Measurements from ENCODE around the gene SH2D3C.

Gene SH2D3C

DNA sequence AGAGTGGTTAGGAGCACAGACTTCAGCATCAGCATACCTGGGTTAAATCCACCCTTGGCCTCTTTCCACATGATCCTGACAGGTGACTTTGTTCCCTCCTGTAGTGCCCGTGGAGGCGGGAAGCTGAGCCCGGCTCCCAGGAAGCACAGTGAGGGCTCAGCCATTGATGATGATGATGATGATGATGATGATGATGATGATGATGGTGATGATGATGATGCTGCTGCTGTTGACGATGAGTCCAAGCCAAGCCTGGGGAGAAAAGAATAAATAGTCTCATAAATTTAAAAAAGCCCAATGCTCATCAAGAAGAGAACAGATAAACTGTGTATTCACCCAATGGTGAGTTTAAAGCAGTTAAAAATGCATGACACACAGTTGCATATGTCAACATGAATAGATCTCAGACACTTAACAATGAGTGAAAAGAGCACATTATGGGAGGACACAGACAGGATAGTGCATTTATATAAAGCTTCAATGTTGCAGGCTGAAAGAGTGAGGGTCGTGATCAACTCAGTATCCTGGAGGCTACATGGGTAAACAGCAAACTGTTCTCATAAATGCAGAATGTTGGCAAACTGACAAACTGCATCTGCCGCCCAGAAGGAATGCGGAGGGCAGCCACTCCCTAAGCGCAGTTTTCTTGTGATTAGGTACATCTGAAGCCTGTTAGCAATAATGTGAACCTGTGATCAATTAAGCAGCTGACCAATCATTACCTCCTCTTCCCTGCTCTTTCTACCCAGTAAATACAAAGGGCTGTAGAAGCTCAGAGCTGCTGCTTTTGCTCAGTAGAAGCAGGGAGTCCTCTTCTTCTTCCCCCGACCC, 83.4 kb downstream of the SH2D3C start:
- TF ChIP-seq, protein P1, sequence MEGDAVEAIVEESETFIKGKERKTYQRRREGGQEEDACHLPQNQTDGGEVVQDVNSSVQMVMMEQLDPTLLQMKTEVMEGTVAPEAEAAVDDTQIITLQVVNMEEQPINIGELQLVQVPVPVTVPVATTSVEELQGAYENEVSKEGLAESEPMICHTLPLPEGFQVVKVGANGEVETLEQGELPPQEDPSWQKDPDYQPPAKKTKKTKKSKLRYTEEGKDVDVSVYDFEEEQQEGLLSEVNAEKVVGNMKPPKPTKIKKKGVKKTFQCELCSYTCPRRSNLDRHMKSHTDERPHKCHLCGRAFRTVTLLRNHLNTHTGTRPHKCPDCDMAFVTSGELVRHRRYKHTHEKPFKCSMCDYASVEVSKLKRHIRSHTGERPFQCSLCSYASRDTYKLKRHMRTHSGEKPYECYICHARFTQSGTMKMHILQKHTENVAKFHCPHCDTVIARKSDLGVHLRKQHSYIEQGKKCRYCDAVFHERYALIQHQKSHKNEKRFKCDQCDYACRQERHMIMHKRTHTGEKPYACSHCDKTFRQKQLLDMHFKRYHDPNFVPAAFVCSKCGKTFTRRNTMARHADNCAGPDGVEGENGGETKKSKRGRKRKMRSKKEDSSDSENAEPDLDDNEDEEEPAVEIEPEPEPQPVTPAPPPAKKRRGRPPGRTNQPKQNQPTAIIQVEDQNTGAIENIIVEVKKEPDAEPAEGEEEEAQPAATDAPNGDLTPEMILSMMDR (IDR thresholded peaks at IDR 0.05; ENCODE audit: extremely low read depth, insufficient read depth, missing control alignments) = no peak
- no peak for DNase-seq (ENCODE audit: low spot score)
- in situ Hi-C loops (cut with MboI; ENCODE audit: low pct_unique_long_range_greater_than_20kb, low sequenced_read_pairs, unreplicated experiment) = no loop called here

DNA sequence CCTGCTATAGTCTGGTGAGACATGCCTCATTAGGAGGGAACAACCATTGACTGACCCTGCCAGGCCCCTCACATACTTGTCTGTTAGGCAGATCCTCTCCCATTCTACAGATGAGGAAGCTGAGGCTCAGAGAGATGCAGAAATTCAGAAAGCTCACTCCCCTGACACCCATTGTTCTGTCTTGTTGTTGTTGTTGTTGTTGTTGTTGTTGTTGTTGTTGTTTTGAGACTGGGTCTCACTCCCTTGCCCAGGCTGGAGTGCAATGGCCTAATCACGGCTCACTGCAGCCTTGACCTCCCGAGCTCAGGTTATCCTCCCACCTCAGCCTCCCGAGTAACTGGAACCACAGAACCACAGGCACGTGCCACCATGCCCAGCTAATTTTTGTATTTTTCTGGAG, 84.8 kb downstream of the SH2D3C start:
- in situ Hi-C loops (cut with MboI; ENCODE audit: low pct_unique_long_range_greater_than_20kb, low sequenced_read_pairs, unreplicated experiment) = no loop called here

DNA sequence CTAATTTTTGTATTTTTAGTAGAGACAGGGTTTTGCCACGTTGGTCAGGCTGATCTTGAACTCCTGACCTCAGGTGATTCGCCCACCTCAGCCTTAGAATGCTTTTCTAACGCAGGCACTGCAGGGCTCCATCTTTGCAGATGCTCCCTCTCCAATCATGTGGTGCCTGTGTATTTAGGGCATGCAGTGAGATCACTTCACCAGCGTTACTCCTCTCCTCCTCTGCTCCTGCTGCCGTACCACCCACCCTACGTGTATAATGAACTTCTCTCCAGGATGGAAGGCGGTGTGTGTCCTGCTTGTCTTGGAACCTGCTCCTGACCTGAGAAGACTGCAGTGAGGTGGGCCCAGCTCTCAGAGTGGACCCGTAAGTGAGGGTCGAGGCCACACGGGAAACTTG, 85.3 kb downstream of the SH2D3C start:
- in situ Hi-C loops (cut with MboI; ENCODE audit: low pct_unique_long_range_greater_than_20kb, low sequenced_read_pairs, unreplicated experiment) = no loop called here
- TF ChIP-seq, protein P1 (IDR thresholded peaks at IDR 0.05; ENCODE audit: extremely low read depth, insufficient read depth, missing control alignments) = no peak
- no peak for DNase-seq (ENCODE audit: low spot score)

More for the DNA sequence above, 84.8 kb downstream of the SH2D3C start:
- DNase-seq (ENCODE audit: low spot score) = no peak
- TF ChIP-seq, protein P1 (IDR thresholded peaks at IDR 0.05; ENCODE audit: extremely low read depth, insufficient read depth, missing control alignments) = no peak

DNA sequence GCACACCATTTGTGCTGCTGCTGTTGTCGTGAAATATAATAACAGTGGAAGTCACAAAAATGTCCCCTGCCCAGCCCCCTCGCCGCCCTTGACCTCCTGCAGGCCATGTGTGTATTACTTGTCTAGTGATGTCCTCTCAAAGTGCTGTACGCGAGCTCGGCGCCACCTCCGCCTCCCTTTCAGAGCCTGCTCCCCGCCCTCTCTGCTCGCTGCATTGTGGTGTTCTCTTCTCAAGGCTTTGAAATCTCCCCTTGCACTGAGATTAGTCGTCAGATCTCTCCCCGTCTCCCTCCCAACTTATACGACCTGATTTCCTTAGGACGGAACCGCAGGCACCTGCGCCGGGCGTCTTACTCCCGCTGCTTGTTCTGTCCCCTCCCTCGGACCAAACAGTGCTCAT, 86.4 kb downstream of the SH2D3C start:
- TF ChIP-seq, protein P1 (IDR thresholded peaks at IDR 0.05; ENCODE audit: extremely low read depth, insufficient read depth, missing control alignments) = no peak
- DNase-seq (ENCODE audit: low spot score) = no peak
- in situ Hi-C loops (cut with MboI; ENCODE audit: low pct_unique_long_range_greater_than_20kb, low sequenced_read_pairs, unreplicated experiment) = no loop called here

DNA sequence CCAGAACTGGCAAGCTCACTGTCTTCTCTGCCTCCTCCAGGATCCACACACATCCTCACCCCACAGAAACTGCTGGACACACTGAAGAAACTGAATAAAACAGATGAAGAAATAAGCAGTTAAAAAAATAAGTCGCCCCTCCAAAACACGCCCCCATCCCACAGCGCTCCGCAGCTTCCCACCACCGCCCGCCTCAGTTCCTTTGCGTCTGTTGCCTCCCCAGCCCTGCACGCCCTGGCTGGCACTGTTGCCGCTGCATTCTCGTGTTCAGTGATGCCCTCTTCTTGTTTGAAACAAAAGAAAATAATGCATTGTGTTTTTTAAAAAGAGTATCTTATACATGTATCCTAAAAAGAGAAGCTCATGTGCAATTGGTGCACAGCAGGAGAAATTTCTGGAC, 87.7 kb downstream of the SH2D3C start:
- no peak for DNase-seq (ENCODE audit: low spot score)
- TF ChIP-seq, protein P1 (IDR thresholded peaks at IDR 0.05; ENCODE audit: extremely low read depth, insufficient read depth, missing control alignments) = no peak
- in situ Hi-C loops (cut with MboI; ENCODE audit: low pct_unique_long_range_greater_than_20kb, low sequenced_read_pairs, unreplicated experiment) = no loop called here

DNA sequence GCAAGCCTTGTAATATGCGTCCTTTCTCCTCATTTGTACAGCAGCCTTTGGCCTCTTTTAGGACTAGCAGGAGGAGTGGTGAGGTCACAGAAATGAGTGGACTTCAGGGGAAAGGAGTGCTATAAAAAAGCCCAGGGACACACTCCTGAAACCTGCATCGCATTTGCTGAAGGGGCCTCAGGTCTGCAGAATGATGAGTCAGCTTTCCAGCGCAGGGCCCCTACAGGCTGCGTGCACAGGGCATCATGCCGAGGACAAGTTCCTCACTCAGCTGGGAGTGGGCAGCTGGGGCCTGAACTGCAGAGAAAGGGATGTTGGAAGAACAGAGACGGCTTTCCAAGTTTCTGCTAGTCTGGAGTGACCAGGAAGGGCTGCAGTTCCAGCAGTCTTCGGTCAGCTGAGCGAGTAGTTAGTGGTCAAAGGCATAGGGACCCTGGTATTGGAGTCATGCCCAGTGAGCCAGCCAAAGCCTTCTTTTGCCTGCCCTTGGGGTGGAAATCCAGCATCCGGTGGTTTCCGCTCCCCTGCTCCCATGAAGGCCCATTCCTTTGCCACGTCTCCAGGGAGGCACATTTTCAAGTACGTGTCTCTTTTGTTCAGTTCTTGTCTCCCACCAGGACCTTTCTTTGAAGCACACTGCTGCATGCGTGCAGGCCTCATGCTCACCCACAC, 89.0 kb downstream of the SH2D3C start:
- no peak for DNase-seq (ENCODE audit: low spot score)
- TF ChIP-seq, protein P1 (IDR thresholded peaks at IDR 0.05; ENCODE audit: extremely low read depth, insufficient read depth, missing control alignments) = no peak
- in situ Hi-C loops (cut with MboI; ENCODE audit: low pct_unique_long_range_greater_than_20kb, low sequenced_read_pairs, unreplicated experiment) = no loop called here

All from GM13977 (cell line).